Gastroesophageal sphincter (tissue), 3 donors: Measurements from ENCODE around the gene CFAP73.

Experiments used
- CTCF ChIP-seq, 4 experiments: fragments of 200-600 bp in 2 of 4; fragments of 450-650 bp in 2 of 4; sonication (generic) in 1 of 4; IDR thresholded peaks; one replicate each; pipeline ENCODE4 v1.5.1; 2017 to 2019; ENCODE audit warnings: antibody characterized with exemption in 4 of 4, mild to moderate bottlenecking in 2 of 4, moderate library complexity in 2 of 4
- EP300 ChIP-seq: sonication (generic); formaldehyde crosslinking; IDR thresholded peaks from one replicate; pipeline ENCODE4 v1.6.1; 2017; ENCODE audit warnings: antibody characterized with exemption, mild to moderate bottlenecking
- POLR2A ChIP-seq, 2 donors: fragments of 450-650 bp; IDR thresholded peaks; one replicate each; pipeline ENCODE4 v1.6.1; 2017; ENCODE audit warnings: antibody characterized with exemption in 2 of 2, mild to moderate bottlenecking in 2 of 2, moderate library complexity in 1 of 2
- POLR2AphosphoS5 ChIP-seq: sonication (generic); formaldehyde crosslinking; IDR thresholded peaks from one replicate; pipeline ENCODE4 v1.6.1; 2017; ENCODE audit warnings: antibody characterized with exemption

DNA sequence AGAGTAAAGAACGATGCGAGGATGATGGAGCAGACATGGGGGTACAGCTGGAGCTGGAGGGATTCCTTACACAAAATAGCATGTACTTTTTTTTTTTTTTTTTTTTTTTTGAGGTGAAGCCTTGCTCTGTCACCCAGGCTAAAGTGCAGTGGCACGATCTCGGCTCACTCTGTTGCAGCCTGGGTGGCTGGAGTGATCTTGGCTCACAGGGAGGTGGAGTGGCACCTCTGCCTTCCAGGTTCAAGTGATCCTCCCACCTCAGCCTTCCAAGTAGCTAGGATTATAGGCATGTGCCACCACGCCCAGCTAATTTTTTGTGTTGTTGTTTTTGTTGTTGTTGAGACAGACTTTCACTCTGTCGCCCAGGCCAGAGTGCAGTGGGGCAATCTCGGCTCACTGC lies 8.8 kb upstream of the CFAP73 start:
- no peak for TF ChIP-seq CTCF (IDR thresholded peaks at IDR 0.05)
- no peak for TF ChIP-seq POLR2AphosphoS5
- TF ChIP-seq EP300, result no peak
- no peak for TF ChIP-seq POLR2A (IDR thresholded peaks at IDR 0.05)
